ENCODE measurements around the gene TTC34.

The TTC34 gene

GRCh38 chr1:2640626-2641025 lies 160.9 kb downstream of the TTC34 start:
- H3K27ac ChIP-seq (ENCODE audit: low read length) = no peak overlapping the region
- H3K27me3 ChIP-seq (ENCODE audit: low read depth, low read length) = no peaks in the 10 kb centered on the region
- H3K4me1 ChIP-seq (ENCODE audit: control insufficient read depth in 1 of 2, insufficient read depth in 2 of 2, low read length in 2 of 2) = peaks cover 0 to 24% of the 10 kb centered on the region in 2 donors
- peaks cover 0 to 7% of the 10 kb centered on the region in 2 donors for H3K9me3 ChIP-seq (ENCODE audit: control insufficient read depth in 1 of 2, low read length in 2 of 2)
- H3K4me3 ChIP-seq (ENCODE audit: low read depth in 1 of 2, low read length in 2 of 2) = no peak overlapping the region
- H3K36me3 ChIP-seq (ENCODE audit: control insufficient read depth in 1 of 2, insufficient read depth in 2 of 2, low read length in 2 of 2) = no peaks in the 10 kb centered on the region

DNA sequence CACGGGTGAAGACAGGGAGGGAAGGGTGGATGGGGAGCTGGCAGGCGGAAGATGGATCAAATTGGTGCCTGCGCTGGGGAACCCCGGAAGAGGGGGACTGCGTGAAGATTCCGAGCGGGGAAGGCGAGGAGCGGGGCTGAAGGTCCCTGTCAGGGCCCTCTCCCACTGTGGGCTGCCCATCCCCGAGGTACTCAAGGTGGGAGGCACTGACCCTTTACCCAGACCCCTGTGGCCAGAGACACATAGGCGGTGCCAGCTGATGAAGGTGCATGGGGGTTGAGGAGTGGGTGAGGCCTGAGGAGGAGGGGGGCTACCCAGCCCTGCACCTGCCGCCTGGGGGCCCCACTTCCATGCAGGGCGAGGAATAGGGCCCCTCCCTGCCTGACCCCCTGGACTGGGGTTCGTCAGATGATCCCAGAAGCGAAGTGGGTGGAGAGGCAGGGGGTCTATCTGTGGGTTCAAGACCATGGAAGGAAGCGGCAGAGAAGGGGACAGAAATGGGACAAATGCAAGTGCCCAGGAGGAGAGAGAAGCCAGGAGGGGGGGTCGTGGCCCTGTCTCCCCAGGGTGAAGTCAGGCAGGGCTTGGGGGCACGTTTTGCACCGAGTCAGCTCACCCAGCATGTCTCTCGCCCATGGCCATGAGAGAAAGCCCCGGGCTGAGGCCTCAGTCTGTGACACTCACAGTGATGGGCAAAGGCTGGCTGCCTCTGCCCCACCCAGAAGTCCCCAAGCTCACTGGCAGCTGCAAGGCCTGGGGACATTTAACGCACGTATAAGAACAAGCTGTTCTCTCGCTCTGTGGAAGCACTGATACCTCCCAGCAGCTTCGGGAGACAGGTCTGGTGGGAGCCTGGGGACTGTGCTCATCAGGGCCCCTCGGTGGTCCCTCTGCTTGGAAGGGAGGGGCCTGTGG lies 161.6 kb downstream of the TTC34 start:
- Histone ChIP-seq H3K27ac (ENCODE audit: low read length) (no peak overlapping the region), H3K36me3 (ENCODE audit: control insufficient read depth in 1 of 2, insufficient read depth in 2 of 2, low read length in 2 of 2) (no peaks in the 10 kb centered on the region), H3K27me3 (ENCODE audit: low read depth, low read length) (no peaks in the 10 kb centered on the region), H3K9me3 (ENCODE audit: control insufficient read depth in 1 of 2, low read length in 2 of 2) (peaks cover 0 to 6% of the 10 kb centered on the region in 2 donors), H3K4me3 (ENCODE audit: low read depth in 1 of 2, low read length in 2 of 2) (no peak overlapping the region), H3K4me1 (ENCODE audit: control insufficient read depth in 1 of 2, insufficient read depth in 2 of 2, low read length in 2 of 2) (peaks cover 0 to 24% of the 10 kb centered on the region in 2 donors)

- Histone ChIP-seq H3K9me3 (ENCODE audit: control insufficient read depth in 1 of 2, low read length in 2 of 2) (peaks cover 0 to 6% of the 10 kb centered on the region in 2 donors), H3K36me3 (ENCODE audit: control insufficient read depth in 1 of 2, insufficient read depth in 2 of 2, low read length in 2 of 2) (no peaks in the 10 kb centered on the region), H3K4me3 (ENCODE audit: low read depth in 1 of 2, low read length in 2 of 2) (no peak overlapping the region), H3K27ac (ENCODE audit: low read length) (no peak overlapping the region), H3K27me3 (ENCODE audit: low read depth, low read length) (no peaks in the 10 kb centered on the region), H3K4me1 (ENCODE audit: control insufficient read depth in 1 of 2, insufficient read depth in 2 of 2, low read length in 2 of 2) (peaks cover 0 to 24% of the 10 kb centered on the region in 2 donors)
These were observed 162.3 kb downstream of the TTC34 start for GRCh38 chr1:2639203-2639602.

DNA sequence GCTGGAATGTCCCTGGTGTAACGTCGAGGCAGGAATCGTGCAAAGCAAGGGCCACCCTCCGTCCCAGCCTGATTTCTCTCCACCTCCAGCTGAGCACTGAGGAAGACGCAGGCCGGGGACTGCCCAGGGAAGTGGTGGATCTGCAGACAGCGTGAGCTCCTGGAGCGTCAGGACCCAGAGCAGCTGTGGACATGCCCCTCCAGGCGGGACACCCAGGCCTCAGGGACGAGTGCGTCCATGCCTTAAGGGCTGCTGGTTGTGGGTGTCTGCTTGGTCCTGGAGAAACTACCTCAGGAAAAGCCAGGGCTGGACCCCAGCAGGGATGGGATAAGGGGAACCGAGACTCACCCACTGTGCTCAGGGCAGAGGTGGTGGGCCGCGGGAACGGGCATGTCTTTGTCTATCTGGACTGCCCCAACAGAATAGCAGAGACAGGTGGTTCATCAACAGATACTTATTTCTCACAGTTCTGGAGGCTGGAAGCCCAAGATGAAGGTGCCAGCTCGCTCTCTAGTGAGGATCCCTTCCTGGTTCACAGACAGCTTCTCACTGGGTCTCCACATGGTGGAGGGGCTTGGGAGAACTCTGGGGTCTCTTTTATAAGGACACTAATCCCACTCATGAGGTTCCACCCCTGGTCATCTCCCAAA lies 162.9 kb downstream of the TTC34 start:
- no peak overlapping the region for H3K4me3 ChIP-seq (ENCODE audit: low read depth in 1 of 2, low read length in 2 of 2)
- H3K36me3 ChIP-seq (ENCODE audit: control insufficient read depth in 1 of 2, insufficient read depth in 2 of 2, low read length in 2 of 2) = no peaks in the 10 kb centered on the region
- no peaks in the 10 kb centered on the region for H3K27me3 ChIP-seq (ENCODE audit: low read depth, low read length)
- peaks cover 0 to 6% of the 10 kb centered on the region in 2 donors for H3K9me3 ChIP-seq (ENCODE audit: control insufficient read depth in 1 of 2, low read length in 2 of 2)
- peaks cover 0 to 28% of the 10 kb centered on the region in 2 donors for H3K4me1 ChIP-seq (ENCODE audit: control insufficient read depth in 1 of 2, insufficient read depth in 2 of 2, low read length in 2 of 2)
- H3K27ac ChIP-seq (ENCODE audit: low read length) = no peak overlapping the region

GRCh38 chr1:2637442-2638145 lies 163.9 kb downstream of the TTC34 start:
- Histone ChIP-seq H3K36me3 (ENCODE audit: control insufficient read depth in 1 of 2, insufficient read depth in 2 of 2, low read length in 2 of 2) (no peaks in the 10 kb centered on the region), H3K4me3 (ENCODE audit: low read depth in 1 of 2, low read length in 2 of 2) (no peak overlapping the region), H3K4me1 (ENCODE audit: control insufficient read depth in 1 of 2, insufficient read depth in 2 of 2, low read length in 2 of 2) (peaks cover 0 to 28% of the 10 kb centered on the region in 2 donors), H3K9me3 (ENCODE audit: control insufficient read depth in 1 of 2, low read length in 2 of 2) (peaks cover 0 to 6% of the 10 kb centered on the region in 2 donors), H3K27ac (ENCODE audit: low read length) (no peak overlapping the region), H3K27me3 (ENCODE audit: low read depth, low read length) (no peaks in the 10 kb centered on the region)

DNA sequence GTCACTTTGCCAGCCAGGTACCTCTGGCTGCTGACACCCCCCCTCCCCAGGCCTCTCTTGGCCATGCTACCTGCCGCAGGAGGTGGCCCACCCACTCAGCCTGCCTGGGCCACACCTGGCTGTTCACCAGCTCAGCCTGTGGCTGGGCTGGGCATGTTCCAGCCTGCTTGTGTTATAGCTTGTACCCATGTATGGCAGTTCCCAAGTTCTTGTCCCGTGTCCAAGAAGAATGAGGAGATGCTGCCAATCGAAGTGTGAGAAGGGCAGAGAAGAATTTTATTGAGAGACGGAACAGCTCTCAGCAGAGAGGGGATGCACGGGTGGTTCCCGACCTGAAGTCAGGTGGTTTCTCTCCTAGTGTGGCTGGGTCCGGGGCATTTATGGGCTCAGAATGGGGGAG lies 164.8 kb downstream of the TTC34 start:
- Histone ChIP-seq H3K36me3 (ENCODE audit: control insufficient read depth in 1 of 2, insufficient read depth in 2 of 2, low read length in 2 of 2) (no peaks in the 10 kb centered on the region), H3K27me3 (ENCODE audit: low read depth, low read length) (no peaks in the 10 kb centered on the region), H3K9me3 (ENCODE audit: control insufficient read depth in 1 of 2, low read length in 2 of 2) (peaks cover 0 to 6% of the 10 kb centered on the region in 2 donors), H3K4me1 (ENCODE audit: control insufficient read depth in 1 of 2, insufficient read depth in 2 of 2, low read length in 2 of 2) (peaks cover 0 to 20% of the 10 kb centered on the region in 2 donors), H3K4me3 (ENCODE audit: low read depth in 1 of 2, low read length in 2 of 2) (no peak overlapping the region), H3K27ac (ENCODE audit: low read length) (no peak overlapping the region)

DNA sequence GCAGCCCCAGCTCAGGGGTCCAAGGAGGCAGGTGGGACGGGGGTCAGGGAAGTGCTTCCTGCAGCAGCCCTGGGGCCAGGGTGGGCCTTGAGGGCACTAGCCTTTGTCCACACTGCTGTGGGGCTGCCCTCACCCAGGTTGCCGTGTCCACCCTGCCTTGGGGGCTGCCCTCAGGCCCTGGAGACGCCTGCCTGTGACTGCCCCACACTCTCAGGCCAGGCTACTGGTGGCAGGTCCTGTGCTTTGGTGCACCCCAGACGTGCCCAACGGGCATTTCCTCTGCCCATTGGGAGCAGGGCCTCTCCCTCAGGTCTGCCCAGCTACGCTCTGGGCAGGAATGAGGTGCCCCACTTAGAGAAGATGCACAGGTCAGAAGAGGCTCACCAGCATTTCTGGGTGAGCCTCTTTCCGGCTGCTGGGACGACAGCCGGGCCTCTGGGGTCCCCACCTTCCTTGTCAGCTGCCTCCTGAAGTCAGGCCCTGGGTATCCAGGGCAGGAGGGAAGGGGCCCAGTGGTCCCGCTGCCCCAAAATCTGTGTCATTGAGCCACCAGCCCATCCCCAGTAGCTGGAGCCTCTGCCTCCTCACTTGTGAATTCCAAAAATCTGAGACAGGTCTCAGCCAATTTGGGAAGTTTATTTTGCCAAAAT lies 166.0 kb downstream of the TTC34 start:
- no peak overlapping the region for H3K27ac ChIP-seq (ENCODE audit: low read length)
- H3K4me3 ChIP-seq (ENCODE audit: low read depth in 1 of 2, low read length in 2 of 2) = no peak overlapping the region
- H3K36me3 ChIP-seq (ENCODE audit: control insufficient read depth in 1 of 2, insufficient read depth in 2 of 2, low read length in 2 of 2) = no peaks in the 10 kb centered on the region
- H3K9me3 ChIP-seq (ENCODE audit: control insufficient read depth in 1 of 2, low read length in 2 of 2) = peaks cover 2 to 6% of the 10 kb centered on the region in 2 donors
- H3K27me3 ChIP-seq (ENCODE audit: low read depth, low read length) = no peaks in the 10 kb centered on the region
- H3K4me1 ChIP-seq (ENCODE audit: control insufficient read depth in 1 of 2, insufficient read depth in 2 of 2, low read length in 2 of 2) = peaks cover 0 to 14% of the 10 kb centered on the region in 2 donors

- no peaks in the 10 kb centered on the region for H3K36me3 ChIP-seq (ENCODE audit: control insufficient read depth in 1 of 2, insufficient read depth in 2 of 2, low read length in 2 of 2)
- H3K9me3 ChIP-seq (ENCODE audit: control insufficient read depth in 1 of 2, low read length in 2 of 2) = peaks cover 2 to 6% of the 10 kb centered on the region in 2 donors
- no peak overlapping the region for H3K4me3 ChIP-seq (ENCODE audit: low read depth in 1 of 2, low read length in 2 of 2)
- peaks cover 0 to 14% of the 10 kb centered on the region in 2 donors for H3K4me1 ChIP-seq (ENCODE audit: control insufficient read depth in 1 of 2, insufficient read depth in 2 of 2, low read length in 2 of 2)
- H3K27ac ChIP-seq (ENCODE audit: low read length) = no peak overlapping the region
- H3K27me3 ChIP-seq (ENCODE audit: low read depth, low read length) = peaks cover 9% of the 10 kb centered on the region
These were observed 167.5 kb downstream of the TTC34 start for GRCh38 chr1:2633936-2634491.

DNA sequence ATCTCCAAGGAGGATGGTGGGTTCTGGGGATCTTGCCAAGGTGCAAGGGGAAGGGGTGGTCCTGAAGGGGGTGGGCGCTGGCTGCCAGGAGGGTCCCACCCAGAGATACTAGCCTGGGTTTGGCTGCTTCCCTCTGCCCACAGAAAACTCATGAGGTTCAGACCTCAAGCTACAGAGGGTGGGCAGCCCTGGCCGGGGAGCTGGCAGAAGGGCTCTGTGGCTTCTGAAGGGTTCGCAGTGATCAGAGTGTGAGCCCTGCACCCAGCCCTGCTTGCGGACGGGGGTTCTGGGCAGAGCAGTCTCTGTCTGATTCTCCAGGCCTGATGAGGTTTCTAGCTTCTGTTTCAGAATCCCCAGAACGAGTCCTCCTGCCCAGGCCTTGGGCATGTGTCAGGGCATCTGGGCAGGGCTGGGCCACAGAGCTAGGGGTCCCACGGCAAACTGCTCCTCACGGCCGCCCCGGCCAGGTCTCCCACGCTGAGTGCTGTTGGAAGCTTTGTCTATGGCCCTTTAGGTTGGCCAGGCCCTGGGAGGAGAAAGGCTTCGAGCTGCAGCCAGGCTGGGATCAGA lies 168.0 kb downstream of the TTC34 start:
- Histone ChIP-seq H3K9me3 (ENCODE audit: control insufficient read depth in 1 of 2, low read length in 2 of 2) (peaks cover 2 to 6% of the 10 kb centered on the region in 2 donors), H3K4me3 (ENCODE audit: low read depth in 1 of 2, low read length in 2 of 2) (no peak overlapping the region), H3K27ac (ENCODE audit: low read length) (no peak overlapping the region), H3K4me1 (ENCODE audit: control insufficient read depth in 1 of 2, insufficient read depth in 2 of 2, low read length in 2 of 2) (peaks cover 0 to 14% of the 10 kb centered on the region in 2 donors), H3K27me3 (ENCODE audit: low read depth, low read length) (peaks cover 9% of the 10 kb centered on the region), H3K36me3 (ENCODE audit: control insufficient read depth in 1 of 2, insufficient read depth in 2 of 2, low read length in 2 of 2) (no peaks in the 10 kb centered on the region)

DNA sequence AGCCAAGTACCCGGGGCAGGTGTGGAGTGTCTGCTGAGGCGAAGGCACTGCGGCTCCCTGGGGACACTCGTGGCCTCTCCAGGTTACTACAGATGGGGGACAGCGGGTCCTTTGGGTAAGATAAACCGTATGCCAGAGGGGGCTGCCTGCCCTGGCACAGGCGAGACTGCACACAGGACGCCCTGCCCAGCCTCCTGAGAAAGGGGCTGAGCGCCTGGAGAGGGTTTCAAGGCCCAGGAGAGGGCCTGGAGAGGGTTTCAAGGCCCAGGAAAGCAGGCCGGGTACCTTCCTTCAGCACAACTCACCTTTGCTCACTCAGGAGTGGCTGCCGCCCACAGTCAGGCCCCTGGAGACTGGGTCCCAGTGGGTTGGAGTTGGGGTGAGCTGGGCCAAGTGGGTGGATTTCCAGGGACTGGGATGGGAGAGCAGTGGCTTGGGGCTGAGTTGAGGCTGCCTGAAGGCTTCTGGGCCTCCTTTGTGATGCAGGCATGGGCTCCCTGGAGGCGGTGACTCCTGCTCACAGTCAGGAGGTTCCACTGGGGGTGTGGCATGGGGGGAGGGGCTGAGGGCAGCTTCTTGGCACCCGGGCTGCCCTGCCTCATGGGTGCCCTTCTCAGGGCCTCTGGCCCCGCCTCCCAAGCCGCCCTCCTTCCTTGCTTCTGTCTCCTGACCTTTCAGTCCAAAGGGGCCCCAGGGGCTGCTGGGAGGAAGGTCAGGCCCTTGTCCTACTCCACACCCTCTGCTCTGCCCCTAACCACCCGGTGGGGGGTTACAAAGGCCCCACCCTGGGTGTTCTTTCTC lies 168.7 kb downstream of the TTC34 start, which contains the start of gene MMEL1:
Gene MMEL1 (minus strand): TSS at position 456 of the 801 bp plus-strand sequence. CDS start 3,532 bp downstream, outside the sequence.
- Histone ChIP-seq H3K27me3 (ENCODE audit: low read depth, low read length) (peaks cover 15% of the 10 kb centered on the region), H3K4me1 (ENCODE audit: control insufficient read depth in 1 of 2, insufficient read depth in 2 of 2, low read length in 2 of 2) (peaks cover 0 to 19% of the 10 kb centered on the region in 2 donors), H3K4me3 (ENCODE audit: low read depth in 1 of 2, low read length in 2 of 2) (no peak within 1 kb of the TSS), H3K9me3 (ENCODE audit: control insufficient read depth in 1 of 2, low read length in 2 of 2) (peaks cover 2 to 6% of the 10 kb centered on the region in 2 donors), H3K36me3 (ENCODE audit: control insufficient read depth in 1 of 2, insufficient read depth in 2 of 2, low read length in 2 of 2) (no peaks in the 10 kb centered on the region), H3K27ac (ENCODE audit: low read length) (no peak within 1 kb of the TSS)
